HG02938 (cell line): Measurements from ENCODE around the gene PALM3.
"Not testable (repeated sequence)": the region's sequence is repeated elsewhere in the genome, so short reads cannot be mapped to it uniquely, and the experiment has no call there.

ENCODE experiments used
- ATAC-seq: cut with Tn5 transposase; IDR thresholded peaks from one replicate; pipeline ENCODE4 v1.9.1; 2021; ENCODE audit warnings: mild to moderate bottlenecking, moderate library complexity; ENCODE audit not compliant: unreplicated experiment

The PALM3 gene

DNA sequence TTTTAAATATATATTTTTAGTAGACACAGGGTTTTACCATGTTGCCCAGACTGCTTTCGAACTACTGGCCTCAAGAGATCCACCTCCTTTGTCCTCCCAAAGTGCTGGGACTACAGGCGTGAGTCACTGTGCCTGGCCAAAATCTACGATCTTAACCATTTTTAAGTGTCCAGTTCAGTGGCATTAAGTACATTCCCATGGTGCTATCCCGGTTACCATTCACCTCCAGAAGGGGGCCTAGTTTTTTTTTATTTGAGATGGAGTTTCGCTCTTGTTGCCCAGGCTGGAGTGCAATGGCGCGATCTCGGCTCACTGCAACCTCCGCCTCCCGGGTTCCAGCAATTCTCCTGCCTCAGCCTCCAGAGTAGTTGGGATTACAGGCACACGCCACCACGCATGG lies 26.7 kb downstream of the PALM3 start:
- ATAC-seq: not testable (repeated sequence)

DNA sequence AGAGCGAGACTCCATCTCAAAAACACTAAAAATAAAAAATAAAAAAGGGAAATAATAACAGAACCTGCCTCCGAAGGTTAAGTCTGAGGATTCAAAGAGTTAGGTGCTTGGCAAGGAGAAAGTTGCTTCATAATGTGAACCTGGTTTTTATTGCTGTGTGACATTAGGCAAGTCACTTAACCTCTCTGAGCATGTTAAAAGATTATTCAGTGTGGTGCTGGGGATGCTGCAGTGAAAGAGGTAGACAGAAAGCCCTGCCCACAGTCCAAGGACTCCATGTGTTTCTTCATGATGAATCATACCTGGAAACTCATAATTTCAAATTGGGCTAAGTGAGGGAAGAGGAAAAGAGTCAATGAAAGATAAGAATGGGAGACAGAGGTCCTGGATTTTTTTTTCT lies 27.9 kb downstream of the PALM3 start:
- ATAC-seq: no peak

DNA sequence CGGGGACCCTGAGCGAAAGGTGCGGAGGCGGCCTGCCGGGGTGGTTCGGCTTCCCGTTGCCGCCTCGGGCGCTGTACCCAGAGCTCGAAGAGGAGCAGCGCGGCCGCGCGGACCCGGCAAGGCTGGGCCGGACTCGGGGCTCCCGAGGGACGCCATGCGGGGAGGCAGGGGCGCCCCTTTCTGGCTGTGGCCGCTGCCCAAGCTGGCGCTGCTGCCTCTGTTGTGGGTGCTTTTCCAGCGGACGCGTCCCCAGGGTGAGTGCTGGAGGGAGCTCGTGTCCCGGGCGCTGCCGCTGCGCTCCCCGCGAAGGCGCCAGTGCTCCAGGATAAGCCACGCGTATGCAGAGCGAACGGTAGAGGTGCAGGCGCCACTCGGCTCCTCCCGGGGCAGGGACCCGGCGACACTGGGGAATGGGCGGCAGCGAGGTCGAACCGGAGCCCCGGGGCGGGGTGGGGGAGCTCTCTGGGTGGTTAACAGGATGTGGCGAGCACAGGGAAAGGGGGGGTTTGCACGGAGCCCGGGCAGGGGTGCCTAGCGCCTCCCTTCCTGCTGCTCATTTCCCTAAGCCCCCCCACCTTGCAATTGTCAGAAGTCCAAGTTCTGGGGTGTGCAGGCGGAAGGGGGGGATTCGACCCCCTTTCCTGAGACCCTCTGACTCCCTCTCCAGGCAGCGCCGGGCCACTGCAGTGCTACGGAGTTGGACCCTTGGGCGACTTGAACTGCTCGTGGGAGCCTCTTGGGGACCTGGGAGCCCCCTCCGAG lies 30.0 kb downstream of the PALM3 start, which contains the start of gene IL27RA:
Gene IL27RA (plus strand): TSS at position 44 of the 762 bp plus-strand sequence. CDS start 111 bp downstream, at position 155.
- ATAC-seq: peak; percentile 62

- no peak for ATAC-seq
These were observed 30.7 kb downstream of the PALM3 start for GRCh38 chr19:14030997-14031718.

- ATAC-seq: no peak
These were observed 33.0 kb downstream of the PALM3 start for GRCh38 chr19:14028901-14029300.

- ATAC-seq: no peak
These were observed 33.9 kb downstream of the PALM3 start, which contains the start of gene RLN3 for GRCh38 chr19:14027856-14028450. RLN3 (plus strand) TSS chr19:14028148; CDS start chr19:14028205, 57 bp downstream.

GRCh38 chr19:14026652-14027192 lies 35.2 kb downstream of the PALM3 start:
- not testable (repeated sequence) for ATAC-seq

DNA sequence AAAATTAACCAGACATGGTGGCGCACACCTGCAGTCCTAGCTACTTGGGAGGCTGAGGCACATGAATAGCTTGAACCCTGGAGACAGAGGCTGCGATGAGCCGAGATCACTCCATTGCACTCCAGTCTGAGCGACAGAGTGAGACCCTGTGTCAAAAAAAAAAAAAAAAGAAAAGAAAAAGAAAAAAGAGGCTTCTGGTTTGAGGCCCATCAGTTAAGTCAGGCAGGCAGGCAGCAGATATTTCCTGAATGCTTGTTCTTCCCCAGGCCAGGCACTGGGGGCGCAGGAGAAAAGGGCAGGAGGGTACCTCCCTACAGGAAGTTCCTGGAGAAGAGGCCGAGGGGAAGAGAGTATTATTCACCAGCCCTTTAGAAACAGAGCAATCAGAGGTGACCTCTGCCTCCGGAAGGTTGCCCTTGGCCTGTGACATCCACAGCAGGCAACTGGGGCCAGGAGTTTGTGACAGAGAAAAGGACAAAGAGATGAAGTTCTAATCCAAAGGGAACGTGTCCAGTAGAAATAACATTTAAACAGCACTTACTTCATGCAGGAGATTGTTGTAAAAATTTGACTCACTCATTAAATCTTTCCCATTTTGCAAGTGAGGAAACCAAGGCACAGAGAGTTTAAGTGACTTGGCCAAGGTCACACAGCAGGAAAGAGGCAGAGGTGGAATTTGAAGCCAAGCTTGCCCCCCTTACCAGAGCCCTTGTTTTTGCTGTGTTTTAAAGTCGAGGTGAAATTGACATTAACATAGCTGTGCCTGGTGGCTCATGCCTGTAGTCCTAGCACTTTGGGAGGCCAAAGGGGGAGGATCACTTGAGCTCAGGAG lies 38.3 kb downstream of the PALM3 start:
- no peak for ATAC-seq

DNA sequence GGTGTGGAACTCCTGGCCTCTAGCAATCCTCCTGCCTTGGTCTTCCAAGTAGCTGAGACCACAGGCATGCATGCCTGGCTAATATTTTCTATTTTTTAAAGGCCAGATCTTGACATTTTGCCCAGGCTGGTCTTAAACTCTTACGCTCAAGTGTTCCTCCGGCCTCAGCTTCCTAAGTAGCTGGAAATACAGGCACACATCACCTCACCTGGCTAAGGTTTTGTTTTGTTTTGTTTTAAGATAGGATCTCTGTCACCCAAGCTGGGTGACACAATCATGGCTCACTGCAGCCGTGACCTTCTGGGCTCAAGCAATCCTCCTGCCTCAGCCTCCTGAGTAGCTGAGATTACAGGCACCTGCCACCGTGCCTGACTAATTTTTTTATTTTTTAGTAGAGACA lies 39.4 kb downstream of the PALM3 start:
- ATAC-seq: no peak

DNA sequence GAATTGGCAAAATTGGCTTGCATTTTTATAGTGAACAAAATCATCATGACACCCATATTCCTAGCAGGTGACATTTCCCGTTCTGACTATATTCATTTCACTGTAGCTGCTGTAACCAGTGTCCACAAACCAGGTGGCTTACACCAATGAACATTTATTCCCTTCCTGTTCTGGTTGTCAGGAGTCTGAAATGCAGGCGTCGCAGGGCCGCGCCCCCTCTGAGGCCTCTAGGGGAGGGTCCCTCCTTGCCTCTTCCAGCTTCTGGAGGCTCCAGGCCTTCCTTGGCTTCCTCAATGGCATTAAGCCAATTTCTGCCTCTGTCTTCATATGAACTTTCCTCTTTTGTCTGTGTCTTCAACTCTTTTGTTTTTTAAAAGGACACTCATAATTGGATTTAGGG lies 40.4 kb downstream of the PALM3 start:
- no peak for ATAC-seq

- ATAC-seq: not testable (repeated sequence)
These were observed 42.1 kb downstream of the PALM3 start for GRCh38 chr19:14019739-14020138.

DNA sequence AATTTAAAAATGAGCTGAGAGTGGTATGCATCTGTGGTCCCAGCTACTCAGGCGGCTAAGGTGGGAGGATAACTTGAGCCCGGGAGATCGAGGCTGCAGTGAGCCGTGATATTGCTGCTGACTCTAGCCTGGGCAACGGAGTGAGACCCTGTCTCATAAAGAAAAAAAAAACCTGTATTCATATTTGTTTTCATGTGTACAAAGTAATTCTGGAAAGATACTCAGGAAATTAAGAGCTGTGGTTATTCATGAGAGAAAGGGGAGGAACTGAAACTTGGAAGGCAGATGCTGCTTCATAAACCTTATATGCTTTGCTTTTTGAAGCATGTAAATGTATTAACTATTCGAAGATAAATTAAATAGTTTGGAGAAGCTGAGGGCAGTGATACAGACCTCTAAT lies 42.8 kb downstream of the PALM3 start:
- no peak for ATAC-seq

DNA sequence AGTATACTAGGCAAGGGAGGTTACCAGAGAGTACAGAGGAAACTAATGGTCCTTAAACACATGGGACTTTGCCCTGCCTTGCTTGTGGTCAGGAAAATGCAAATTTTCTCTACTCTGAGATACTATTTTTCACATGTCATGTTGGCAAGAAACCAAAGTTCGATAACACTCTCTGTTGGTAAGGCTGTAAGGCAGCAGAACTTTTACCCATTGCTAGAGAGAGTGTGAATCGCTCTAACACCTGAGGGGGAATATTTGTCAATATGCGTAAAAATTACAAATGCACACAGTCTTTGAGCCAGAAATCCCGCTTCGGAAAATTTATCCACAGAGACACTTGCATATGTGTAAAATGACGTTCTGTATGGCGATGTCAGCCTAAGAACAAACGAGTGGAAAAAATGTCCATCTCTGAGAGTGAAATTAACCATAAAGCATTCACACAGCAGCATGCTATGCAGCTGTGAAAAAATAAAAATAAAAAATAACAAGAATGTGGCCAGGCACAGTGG lies 46.3 kb downstream of the PALM3 start:
- no peak for ATAC-seq

DNA sequence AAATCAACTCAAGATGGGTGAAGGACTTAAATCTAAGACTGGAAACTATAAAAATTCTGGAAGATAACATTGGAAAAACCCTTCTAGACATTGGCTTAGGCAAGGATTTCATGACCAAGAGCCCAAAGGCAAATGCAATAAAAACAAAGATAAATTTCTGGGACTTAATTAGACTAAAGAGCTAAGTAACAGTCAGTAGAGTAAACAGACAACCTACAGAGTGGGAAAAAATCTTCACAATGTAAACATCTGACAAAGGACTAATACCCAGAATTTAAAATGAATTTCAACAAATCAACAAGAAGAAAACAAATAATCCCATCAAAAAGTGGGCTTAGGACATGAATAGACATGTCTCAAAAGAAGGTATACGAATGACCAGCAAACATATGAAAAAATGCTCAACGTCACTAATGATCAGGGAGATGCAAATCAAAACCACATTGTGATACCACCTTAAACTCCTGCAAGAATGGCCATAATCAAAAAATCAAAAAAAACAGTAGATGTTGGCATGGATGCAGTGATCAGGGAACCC lies 49.4 kb downstream of the PALM3 start:
- no peak for ATAC-seq

DNA sequence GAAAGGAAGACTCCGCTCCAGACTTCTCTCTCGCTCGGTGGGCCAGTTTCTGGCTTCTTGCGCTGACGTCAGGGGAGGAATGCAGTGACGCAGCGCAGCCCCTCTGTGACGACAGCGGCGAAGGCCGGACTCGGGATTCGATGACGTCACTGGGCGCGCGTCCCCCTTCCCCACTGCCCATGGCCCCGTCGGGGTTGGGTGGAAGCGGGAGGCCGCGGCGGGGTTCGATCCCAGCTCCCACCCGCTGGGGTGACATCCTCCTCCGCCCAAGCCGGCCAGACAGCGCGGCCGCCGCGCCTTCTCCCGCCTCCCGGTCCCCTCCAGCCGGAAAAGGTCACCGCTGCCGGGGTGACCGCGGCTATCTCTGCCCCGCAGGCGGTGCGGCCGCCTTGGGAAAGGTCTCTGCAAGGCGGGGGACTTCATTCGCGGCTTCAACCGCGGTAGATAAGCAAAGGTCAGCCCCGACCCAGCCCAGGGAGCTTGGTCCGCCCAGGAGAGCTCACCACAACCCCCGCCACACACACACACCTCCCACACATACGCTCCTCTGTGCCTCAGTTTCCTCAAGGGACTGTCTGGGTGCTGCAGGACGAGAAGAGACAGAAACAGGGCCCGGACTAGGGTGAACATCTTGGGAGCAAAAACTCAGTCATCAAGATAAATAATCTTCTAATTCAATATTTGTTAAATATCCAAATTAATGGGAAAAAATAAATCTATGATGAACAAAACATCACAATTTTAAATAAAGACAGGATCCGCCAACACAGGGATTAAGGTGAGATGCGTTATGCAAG lies 54.9 kb downstream of the PALM3 start:
- ATAC-seq: no peak

DNA sequence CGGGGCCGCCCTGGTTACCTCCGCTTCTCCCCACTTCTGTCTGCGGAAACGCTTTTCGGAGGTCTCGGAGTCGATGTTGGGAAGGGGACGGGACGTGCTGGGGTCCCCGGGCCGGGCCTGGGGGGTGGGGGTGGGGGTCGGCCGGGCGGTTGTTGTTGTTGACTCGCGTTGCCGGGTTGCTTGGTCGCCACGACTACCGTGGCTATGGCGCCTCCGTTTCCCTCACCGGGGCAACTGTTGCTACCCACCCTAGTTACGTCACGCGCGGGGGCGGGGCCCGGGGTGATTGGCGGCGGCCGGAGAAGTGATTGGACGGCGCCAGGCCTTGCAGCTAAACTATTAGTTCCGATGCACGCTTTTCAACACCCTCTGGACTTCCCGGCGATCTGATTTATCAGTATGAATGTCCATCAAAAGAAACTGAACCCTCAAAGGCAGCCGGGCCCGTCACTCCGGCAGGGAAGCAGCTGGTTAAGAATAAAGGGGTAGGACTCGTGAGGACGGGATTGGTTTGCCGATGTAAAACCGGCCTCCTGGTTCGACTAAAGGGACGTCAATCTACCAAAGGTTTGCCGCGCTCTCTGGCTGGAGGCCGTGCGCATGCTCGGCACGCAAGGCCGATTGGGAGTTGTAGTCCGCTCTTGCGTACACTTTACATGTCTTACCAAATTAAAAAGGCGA lies 55.7 kb downstream of the PALM3 start, which contains the start of gene RFX1:
Gene RFX1 (minus strand): TSS at position 236 of the 681 bp plus-strand sequence. CDS start 12,477 bp downstream, outside the sequence.
- ATAC-seq: peak; percentile 77

DNA sequence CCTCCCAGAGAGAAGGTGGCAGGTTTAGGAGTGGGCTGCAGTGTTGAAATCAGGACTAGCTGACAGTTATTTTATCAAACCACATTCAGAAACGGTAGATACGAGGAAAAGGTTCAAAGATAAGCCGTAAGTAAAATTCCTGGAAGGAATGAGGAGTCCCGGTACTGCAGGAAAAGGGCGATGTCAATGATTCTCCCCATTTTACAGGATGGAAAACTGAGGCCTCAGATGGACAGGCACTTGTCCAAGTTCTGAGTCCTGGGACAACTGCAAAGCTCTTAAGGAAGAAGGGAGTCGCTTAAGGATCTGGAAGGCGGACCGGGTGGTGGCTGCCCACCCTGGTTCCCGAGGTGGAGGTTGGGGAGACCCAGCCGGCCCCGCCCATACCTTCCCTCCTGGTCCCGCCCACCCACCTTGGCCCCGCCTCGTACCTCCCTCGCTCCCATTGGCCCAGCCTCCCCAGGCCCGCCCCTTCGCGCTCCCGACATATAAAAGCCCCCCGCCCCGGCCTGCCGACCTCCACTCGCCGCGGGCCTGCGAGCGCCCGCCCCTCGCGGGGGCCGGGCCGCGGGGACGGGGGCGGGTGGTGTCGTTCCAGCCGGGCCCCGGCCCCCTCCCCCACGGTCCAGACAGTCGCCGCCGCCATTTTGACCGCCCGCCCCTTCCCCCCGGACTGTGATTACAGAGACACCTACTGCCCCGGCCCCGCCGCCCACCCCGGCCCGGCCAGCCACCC lies 56.4 kb downstream of the PALM3 start:
- peak; percentile 16 for ATAC-seq
